Middle frontal gyrus (tissue), 1 donor: Measurements from ENCODE around the gene GPR3.
"Not testable (repeated sequence)": the region's sequence is repeated elsewhere in the genome, so short reads cannot be mapped to it uniquely, and the experiment has no call there.

ENCODE experiments used
- DNase-seq: peaks from one replicate; pipeline ENCODE4 v3.0.0-alpha.2; 2015; ENCODE audit warnings: low spot score; ENCODE audit errors: extremely low spot score

The GPR3 gene

GRCh38 chr1:27418326-27419185 is 26.1 kb downstream of the GPR3 start:
- DNase-seq, result peak; percentile 56

- DNase-seq, result no peak
These were observed 31.3 kb downstream of the GPR3 start for GRCh38 chr1:27423709-27424108.

- DNase-seq, result no peak
These were observed 34.9 kb downstream of the GPR3 start for GRCh38 chr1:27427329-27427728.

- DNase-seq, result no peak
These were observed 35.4 kb downstream of the GPR3 start for GRCh38 chr1:27427816-27428315.

GRCh38 chr1:27428316-27429028 is 36.0 kb downstream of the GPR3 start:
- no peak for DNase-seq

GRCh38 chr1:27429029-27429425 is 36.6 kb downstream of the GPR3 start:
- no peak for DNase-seq

GRCh38 chr1:27430903-27431600 is 38.6 kb downstream of the GPR3 start:
- DNase-seq, result peak; percentile 35

- no peak for DNase-seq
These were observed 39.1 kb downstream of the GPR3 start for GRCh38 chr1:27431601-27431940.

GRCh38 chr1:27432725-27433124 is 40.3 kb downstream of the GPR3 start:
- DNase-seq, result not testable (repeated sequence)

- no peak for DNase-seq
These were observed 41.3 kb downstream of the GPR3 start for GRCh38 chr1:27433706-27434105.

- no peak for DNase-seq
These were observed 43.3 kb downstream of the GPR3 start for GRCh38 chr1:27435566-27436203.

GRCh38 chr1:27436204-27437159 is 44.1 kb downstream of the GPR3 start:
- no peak for DNase-seq

GRCh38 chr1:27438621-27439061 is 46.2 kb downstream of the GPR3 start:
- no peak for DNase-seq

GRCh38 chr1:27439150-27439549 is 46.7 kb downstream of the GPR3 start:
- DNase-seq, result no peak

- DNase-seq, result no peak
These were observed 52.2 kb downstream of the GPR3 start for GRCh38 chr1:27444632-27445031.
